ENCODE measurements around the gene ADCY7. TPM values are rescaled to one million over a fixed set of nuclear protein-coding genes. Genes with fewer than 3 reads are reported as not detected.

Gene ADCY7
- total RNA-seq, 1 experiment from 2014 or later = 4.0 TPM

GRCh38 chr16:50279504-50279865 lies 13.1 kb downstream of the ADCY7 start:
- H2AFZ ChIP-seq (ENCODE audit: low read length) = no peak overlapping the region
- no peak for DNase-seq
- no peak overlapping the region for H3K18ac ChIP-seq (ENCODE audit: insufficient read length, low read depth, low read length)
- Mint-ChIP-seq H3K4me1 (peaks cover 16 to 22% of the 10 kb centered on the region in 2 experiments), H3K4me3 (peak overlapping the region in 1 of 2 experiments; percentile 27; a peak in 1 of 5 replicates), H3K27ac (peak overlapping the region in 2 of 3 experiments; percentile 16 to 53; a peak in 3 of 7 replicates), H3K36me3 (ENCODE audit: insufficient read depth in 1 of 3, low read depth in 3 of 3) (peaks cover 0 to 9% (median 0%) of the 10 kb centered on the region in 3 experiments; a peak in 3 of 7 replicates), H3K27me3 (ENCODE audit: low read depth) (no peaks in the 10 kb centered on the region; the same call in 1 of the 2 replicates), H3K9me3 (peaks cover 0 to 5% of the 10 kb centered on the region in 2 experiments; a peak in 1 of 5 replicates)
- H2BK5ac ChIP-seq (ENCODE audit: insufficient read length, low read length) = no peak overlapping the region
- no peaks in the 10 kb centered on the region for H3K79me1 ChIP-seq (ENCODE audit: insufficient read depth, low read depth, low read length, poor library complexity, severe bottlenecking)
- H2BK15ac ChIP-seq (ENCODE audit: low read depth, low read length) = no peak overlapping the region
- no peaks in the 10 kb centered on the region for H3K79me2 ChIP-seq (ENCODE audit: insufficient read depth, low read length)
- H2BK120ac ChIP-seq (ENCODE audit: low read depth, low read length, poor library complexity, severe bottlenecking) = no peak overlapping the region
- H4K91ac ChIP-seq (ENCODE audit: insufficient read length, low read depth, low read length) = no peak overlapping the region
- no peak overlapping the region for H3T11ph ChIP-seq (ENCODE audit: low read length)
- H3K27me3 ChIP-seq (ENCODE audit: insufficient read depth, low read length) = no peaks in the 10 kb centered on the region
- no peak overlapping the region for H3K4me2 ChIP-seq (ENCODE audit: insufficient read depth, insufficient read length, low read length)
- no peak overlapping the region for H2AK5ac ChIP-seq (ENCODE audit: insufficient read length, low read length)
- H2BK20ac ChIP-seq (ENCODE audit: low read depth, low read length, poor library complexity, severe bottlenecking) = no peak overlapping the region
- H3K14ac ChIP-seq (ENCODE audit: insufficient read depth, low read length) = no peak overlapping the region
- no peak for TF ChIP-seq CTCF (conservative IDR thresholded peaks at IDR 0.05)
- no peak overlapping the region for H3K27ac ChIP-seq (ENCODE audit: insufficient read length, low read depth, low read length)
- H4K5ac ChIP-seq (ENCODE audit: insufficient read length, low read depth, low read length) = no peak overlapping the region
- H3K4me1 ChIP-seq (ENCODE audit: insufficient read depth, low read length) = 0 out of 2 replicates have a peak, but pooled peaks cover 3% of the 10 kb centered on the region
- H3K9me3 ChIP-seq (ENCODE audit: control insufficient read depth, low read depth, low read length) = no peaks in the 10 kb centered on the region
- no CpG with 5 or more reads among the region's 2 CpGs for WGBS (ENCODE audit: extremely low coverage, insufficient read length, low lambda C conversion rate)
- no peak overlapping the region for H3K23ac ChIP-seq (ENCODE audit: insufficient read length, low read depth, low read length)
- no peak overlapping the region for H3K9ac ChIP-seq (ENCODE audit: extremely low read depth, insufficient read length, low read length)
- no peak overlapping the region for H2BK12ac ChIP-seq (ENCODE audit: insufficient read length, low read depth, low read length)
- no peak overlapping the region for H3K56ac ChIP-seq (ENCODE audit: insufficient read length, low read depth, low read length)
- H4K8ac ChIP-seq (replicated peaks; ENCODE audit: insufficient read length, low read depth, low read length) = no peak overlapping the region
- H4K20me1 ChIP-seq (ENCODE audit: control insufficient read depth, insufficient read depth, insufficient read length) = no peaks in the 10 kb centered on the region
- no peaks in the 10 kb centered on the region for H3K23me2 ChIP-seq (ENCODE audit: insufficient read length, low read depth, low read length, poor library complexity, severe bottlenecking)
- no peak overlapping the region for H3K4ac ChIP-seq (ENCODE audit: low read depth, low read length)

Measured in H9 (cell line).